Stimulated activated CD4-positive, alpha-beta T cell treated with anti-CD3 and anti-CD28 coated beads, Interleukin-1b, Interleukin-23, amount 100 ng/mL, for 1 hour (primary cell): ENCODE measurements around the gene CCDC138.

Experiments used
- DNase-seq, 2 donors: peaks; one replicate each; pipeline ENCODE4 v3.0.0-alpha.2; 2020; ENCODE audit warnings: low read depth in 2 of 2

Gene CCDC138

GRCh38 chr2:108918156-108918874 lies 131.7 kb downstream of the CCDC138 start:
- no peak for DNase-seq

DNA sequence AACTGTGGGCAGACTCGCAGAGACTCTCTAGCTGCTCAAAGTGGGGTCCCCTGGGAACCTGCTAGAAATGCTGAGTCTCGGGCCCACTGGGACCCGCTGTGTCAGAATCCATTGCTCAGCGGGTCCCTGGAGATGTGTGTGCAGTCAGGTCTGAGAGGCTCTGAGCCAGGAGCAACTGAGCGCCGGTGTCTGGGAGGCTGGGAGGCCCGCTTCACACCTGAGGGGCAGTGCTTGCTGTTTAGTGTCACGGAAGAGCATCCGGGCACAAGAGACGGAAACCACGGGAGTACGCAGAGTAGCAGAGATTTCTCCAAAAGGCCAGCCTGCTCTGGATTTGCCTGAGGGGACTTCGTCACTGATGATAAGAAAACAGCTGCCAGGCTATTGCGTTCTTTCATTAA lies 132.4 kb downstream of the CCDC138 start:
- DNase-seq, result no peak

- no peak for DNase-seq
Measured at GRCh38 chr2:108919571-108920373, 133.2 kb downstream of the CCDC138 start.

DNA sequence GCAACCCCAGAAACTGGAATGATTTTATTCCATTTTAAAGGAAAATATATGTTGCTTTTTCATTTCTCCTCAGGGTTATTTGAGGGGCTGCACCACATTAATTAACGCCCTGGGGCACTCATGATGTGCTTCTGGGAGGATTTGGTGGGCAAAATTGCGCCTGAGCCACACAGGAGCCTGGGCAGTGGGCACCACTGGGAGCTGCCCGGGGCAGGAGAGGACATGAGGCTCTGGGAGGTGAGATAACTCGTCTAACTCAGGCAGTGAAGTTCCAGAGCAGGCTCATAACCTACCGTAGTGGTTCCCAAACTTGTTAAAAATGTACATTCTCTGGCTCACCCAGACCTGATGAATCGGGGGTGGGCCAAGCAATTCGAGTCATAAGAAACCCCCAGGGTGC lies 134.1 kb downstream of the CCDC138 start:
- DNase-seq, result no peak

DNA sequence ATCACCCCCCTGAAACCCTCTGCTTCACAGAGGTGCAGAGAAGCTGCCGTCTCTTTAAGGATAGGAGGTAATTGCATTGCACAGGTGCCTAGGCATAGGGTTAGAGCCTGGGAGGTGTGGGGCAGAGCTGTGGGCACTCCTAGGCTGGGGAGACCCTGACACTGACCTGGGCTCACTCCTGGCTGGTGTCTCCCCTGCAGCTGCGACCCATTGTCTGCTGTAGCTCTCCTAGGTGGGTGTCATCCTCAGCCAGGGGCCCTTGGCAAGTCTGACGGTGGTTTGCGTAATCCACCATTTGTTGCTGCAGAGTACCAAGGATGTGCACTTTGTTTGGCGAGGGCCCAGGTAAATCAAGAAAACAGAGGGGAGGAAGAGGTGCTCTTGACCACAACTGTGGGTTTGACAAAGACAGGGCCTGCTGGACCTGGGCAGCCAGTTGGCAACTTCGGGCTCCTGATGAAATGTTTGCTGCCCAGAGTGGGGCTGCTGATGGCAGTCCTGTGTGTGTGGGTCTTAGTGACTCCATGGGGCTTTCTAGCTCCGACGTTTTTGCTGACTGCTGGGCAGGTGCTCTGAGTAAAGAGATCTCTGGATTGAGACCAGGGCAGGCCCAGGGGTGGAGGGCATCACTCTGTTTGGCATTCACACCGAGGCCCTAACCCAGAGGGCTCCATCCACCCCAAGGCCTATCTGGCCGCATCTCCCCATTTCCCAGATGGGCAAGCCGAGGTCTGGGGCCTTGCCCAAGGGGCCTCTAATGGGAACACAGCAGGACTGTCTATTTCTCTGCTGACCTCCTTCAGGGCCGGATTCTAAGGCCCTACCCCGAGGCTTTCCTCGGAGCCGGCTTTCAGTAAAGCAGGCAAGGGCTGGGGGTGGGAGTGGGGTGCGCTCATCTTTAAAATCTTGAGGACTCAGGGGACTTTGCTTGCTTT lies 134.8 kb downstream of the CCDC138 start:
- DNase-seq, result no peak

GRCh38 chr2:108922141-108922915 lies 135.8 kb downstream of the CCDC138 start:
- no peak for DNase-seq

DNA sequence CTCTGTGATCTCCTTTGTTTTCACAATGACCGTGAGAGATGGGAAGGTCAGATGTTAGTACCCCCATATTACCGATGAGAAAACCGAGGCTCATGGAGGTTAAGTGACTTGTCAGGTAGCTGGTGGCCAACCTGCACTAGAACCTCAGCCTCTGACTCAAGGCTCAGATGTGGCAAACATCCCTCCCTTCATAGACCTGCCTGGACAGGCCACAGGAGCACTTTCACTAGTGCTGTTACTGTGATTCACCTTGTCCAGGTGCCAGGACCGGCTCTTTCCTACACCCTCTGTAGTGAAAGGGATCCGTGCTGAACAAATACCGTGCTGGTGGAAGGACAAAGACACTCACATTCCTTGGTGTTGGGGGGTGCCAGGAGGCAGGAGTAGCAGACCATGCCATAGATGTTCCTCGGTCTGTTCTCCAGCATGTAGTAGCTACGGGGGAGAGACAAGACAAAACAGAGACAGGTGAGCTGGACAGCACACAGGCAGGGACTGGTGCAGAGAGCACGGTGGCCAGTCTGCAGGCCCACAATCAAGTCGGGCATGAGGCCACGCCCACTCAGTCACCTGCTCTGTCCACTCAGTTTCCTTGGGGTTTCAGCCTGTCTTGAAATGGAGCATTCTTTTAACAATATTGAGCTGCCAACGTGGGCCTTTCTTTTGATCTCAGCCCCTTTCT lies 136.6 kb downstream of the CCDC138 start:
- DNase-seq, result no peak

DNA sequence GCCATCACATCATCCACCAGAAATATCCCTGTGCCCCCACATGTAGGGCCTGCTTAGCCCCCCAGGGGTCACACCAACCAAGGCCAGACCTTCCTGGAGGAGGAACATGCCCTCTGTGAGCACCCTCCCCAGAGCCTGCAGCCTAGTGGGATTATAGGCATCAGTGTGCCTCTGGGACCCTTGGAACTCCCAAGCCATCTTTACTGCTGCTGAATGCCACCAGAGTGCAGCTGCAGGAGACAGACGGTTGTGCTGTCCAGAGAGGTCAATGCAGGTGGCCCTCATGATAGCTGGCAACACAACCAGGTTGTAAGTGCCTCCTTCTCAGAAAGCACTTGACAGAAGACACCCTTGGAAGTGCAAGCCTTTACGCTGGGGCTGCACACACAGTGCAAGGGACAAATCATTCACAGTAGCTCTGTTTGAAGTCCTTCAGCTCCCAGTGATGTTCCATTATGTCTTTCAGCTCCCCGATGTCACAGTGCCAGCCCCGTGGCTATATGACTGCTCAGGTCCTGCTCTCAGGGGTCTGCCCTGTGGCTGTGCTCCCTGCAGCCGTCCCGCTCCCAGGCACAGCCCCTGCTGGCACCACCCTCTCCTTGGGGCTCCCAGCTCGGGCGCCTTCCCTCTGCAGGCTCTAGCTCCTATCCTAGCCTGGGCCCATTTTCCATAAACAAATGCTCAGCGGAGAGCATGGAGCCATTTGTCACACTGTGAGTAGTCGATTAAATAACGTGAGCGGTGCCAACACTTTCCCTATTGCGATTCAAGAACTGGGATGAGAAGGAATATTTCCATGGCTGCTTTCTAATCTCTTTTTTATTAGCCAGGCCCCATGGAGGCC lies 137.4 kb downstream of the CCDC138 start:
- no peak for DNase-seq

DNA sequence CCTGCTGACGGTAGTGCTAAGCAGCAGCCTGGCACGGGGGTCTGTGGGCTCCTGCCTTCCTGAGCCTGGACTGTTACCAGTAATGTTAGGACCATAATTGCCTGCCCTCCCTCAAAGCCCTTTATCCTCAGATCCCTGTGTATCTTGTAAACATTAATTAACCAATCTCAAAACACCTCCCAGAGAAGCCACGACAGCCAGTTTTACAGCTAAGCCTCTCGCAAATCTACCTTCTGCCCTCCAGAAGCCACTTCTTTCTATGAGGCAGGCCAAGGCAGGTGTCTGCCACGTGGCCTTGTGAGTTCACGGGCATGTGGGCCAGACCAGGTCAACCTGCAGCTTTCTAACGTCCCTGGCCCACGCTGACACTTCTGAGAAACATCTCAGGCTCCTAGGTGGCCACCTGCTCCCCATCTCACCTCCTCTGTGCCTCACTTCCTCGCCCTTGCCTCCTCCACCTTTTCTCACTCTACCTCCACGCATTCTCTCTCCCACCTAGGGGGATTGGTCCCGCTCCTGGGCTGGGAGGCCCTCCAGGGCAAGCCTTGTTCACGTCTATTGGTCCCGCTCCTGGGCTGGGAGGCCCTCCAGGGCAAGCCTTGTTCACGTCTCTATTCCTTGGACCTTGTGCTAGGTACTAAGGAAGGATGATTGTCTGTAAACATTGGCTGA lies 138.1 kb downstream of the CCDC138 start:
- DNase-seq, result no peak

DNA sequence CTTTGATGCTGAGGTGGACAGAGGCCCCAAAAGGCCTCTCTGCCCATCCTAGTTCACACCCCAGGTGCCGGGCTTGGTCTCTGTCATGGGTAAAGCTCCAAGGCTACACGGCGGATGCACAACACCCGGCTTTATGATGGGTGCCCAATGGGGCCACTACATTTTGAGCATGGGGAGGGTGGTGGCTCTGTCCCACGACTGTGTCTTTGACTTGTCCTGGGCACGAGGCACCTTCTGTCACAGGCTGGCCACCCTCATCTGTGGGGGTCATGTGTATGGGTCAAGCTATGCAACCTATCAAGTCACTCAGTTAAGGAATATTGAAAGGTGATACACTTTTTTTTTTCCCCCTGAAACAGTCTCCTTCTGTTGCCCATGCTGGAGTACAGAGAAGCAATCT lies 138.7 kb downstream of the CCDC138 start:
- no peak for DNase-seq

DNA sequence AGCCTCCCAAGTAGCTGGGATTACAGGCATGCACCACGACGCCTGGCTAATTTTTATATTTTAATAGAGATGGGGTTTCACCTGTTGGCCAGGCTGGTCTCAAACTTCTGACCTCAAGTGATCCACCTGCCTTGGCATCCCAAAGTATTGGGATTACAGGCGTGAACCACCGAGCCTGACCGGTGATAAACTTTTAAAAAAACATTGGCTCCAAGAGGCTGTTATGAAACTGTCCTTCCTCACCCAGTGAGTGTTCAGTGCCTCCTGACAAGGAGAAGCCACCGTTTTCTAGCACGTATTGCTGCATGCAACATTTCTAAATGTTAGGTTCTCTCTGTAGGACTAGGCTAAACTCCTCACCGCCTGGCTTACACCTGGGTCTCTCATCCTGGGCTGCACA lies 139.2 kb downstream of the CCDC138 start:
- DNase-seq, result no peak
